ENCODE data around the gene HNRNPLL.

HNRNPLL gene

GRCh38 chr2:38533757-38534545 lies 68.8 kb downstream of the HNRNPLL start:
- DNase-seq (ENCODE audit: low read depth in 1 of 2, low spot score in 1 of 2), result no peak

DNA sequence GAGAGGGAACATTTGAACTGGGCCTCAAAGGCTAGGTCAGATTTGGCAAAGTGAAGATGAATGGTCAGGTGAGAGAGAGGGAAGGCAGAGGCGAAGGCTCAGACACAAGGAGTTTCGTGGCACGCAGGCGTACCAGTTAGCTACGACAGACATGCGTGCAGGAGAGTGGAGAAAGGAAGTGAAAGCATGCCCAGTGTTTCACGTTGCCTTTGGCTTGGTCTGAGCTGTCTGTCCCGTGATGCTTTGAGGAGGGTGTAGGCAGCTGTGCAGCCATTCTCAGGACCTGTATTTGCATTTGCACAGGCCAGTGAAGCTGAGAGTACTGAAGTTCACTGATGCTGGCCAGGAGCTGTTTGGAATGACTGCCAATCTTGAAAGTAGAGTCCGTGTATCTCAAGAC lies 69.5 kb downstream of the HNRNPLL start:
- no peak for DNase-seq (ENCODE audit: low read depth in 1 of 2, low spot score in 1 of 2)

GRCh38 chr2:38532366-38532765 lies 70.4 kb downstream of the HNRNPLL start:
- no peak for DNase-seq (ENCODE audit: low read depth in 1 of 2, low spot score in 1 of 2)

DNA sequence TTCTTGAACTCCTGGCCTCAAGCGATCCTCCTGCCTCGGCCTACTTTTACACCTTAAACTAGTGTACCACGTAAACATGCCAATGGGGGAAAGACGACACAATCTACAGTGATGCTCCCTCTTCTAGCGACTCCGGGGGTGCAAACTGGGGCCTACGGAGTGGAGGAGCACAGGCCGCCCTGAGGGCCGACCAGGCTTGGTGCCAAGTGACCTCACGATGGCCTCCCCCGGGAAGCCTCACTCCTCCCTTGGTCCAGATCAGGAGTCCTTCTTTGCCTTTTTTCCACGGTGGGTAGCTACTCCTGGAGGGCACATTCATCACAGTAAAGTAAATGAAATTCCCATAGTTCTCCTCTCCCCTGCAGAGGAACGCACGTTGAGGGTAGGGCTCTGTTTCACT lies 73.5 kb downstream of the HNRNPLL start:
- DNase-seq (ENCODE audit: low read depth in 1 of 2, low spot score in 1 of 2), result no peak

GRCh38 chr2:38528534-38528933 lies 74.2 kb downstream of the HNRNPLL start:
- DNase-seq (ENCODE audit: low read depth in 1 of 2, low spot score in 1 of 2), result no peak

GRCh38 chr2:38528008-38528442 lies 74.7 kb downstream of the HNRNPLL start:
- DNase-seq (ENCODE audit: low read depth in 1 of 2, low spot score in 1 of 2), result peak in 1 of 2 donors; percentile 29

GRCh38 chr2:38527338-38528007 lies 75.3 kb downstream of the HNRNPLL start:
- DNase-seq (ENCODE audit: low read depth in 1 of 2, low spot score in 1 of 2), result no peak

GRCh38 chr2:38526195-38526594 lies 76.5 kb downstream of the HNRNPLL start:
- no peak for DNase-seq (ENCODE audit: low read depth in 1 of 2, low spot score in 1 of 2)

GRCh38 chr2:38524580-38524979 lies 78.1 kb downstream of the HNRNPLL start:
- no peak for DNase-seq (ENCODE audit: low read depth in 1 of 2, low spot score in 1 of 2)

GRCh38 chr2:38523728-38524437 lies 78.8 kb downstream of the HNRNPLL start:
- DNase-seq (ENCODE audit: low read depth in 1 of 2, low spot score in 1 of 2), result no peak

- DNase-seq (ENCODE audit: low read depth in 1 of 2, low spot score in 1 of 2), result no peak
Observed at GRCh38 chr2:38522754-38523349, 79.9 kb downstream of the HNRNPLL start.

- DNase-seq (ENCODE audit: low read depth in 1 of 2, low spot score in 1 of 2), result no peak
Observed at GRCh38 chr2:38521835-38522234, 80.9 kb downstream of the HNRNPLL start.

DNA sequence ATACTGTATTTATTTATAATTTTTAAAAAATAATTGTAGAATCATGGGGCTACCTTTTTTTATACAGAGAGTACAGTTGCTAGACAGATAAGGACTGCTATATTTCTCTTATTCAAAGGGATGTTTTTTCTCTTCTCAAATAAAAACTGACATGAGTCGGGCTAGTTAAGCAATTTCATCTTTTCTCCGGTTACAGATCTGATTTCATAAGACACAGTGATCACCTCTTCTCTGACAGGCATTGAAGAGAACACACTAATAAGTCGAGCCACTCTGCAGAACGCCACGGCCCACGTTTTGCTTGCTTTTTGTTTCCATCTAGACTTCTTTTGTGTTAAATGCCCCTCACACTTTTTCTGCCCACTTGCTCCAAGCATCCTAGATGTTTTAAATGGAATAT lies 85.4 kb downstream of the HNRNPLL start:
- no peak for DNase-seq (ENCODE audit: low read depth in 1 of 2, low spot score in 1 of 2)

DNA sequence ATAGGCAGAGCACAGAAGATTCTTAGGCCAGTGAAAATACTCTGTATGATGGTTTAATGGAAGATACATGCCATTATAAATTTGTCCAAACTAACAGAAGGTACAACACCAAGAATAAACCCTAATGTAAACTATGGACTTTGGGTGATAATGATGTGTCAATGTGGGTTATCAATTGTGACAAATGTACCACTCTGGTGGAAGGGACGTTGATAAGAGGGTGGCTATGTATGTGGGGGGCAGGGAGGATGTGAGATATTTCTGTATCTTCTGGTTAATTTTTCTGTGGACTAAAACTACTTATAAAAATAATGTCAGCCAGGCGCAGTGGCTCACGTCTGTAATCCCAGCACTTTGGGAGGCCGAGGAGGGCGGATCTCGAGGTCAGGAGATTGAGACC lies 86.2 kb downstream of the HNRNPLL start:
- DNase-seq (ENCODE audit: low read depth in 1 of 2, low spot score in 1 of 2), result no peak

GRCh38 chr2:38516122-38516521 lies 86.6 kb downstream of the HNRNPLL start:
- DNase-seq (ENCODE audit: low read depth in 1 of 2, low spot score in 1 of 2), result no peak

- DNase-seq (ENCODE audit: low read depth in 1 of 2, low spot score in 1 of 2), result no peak
Observed at GRCh38 chr2:38515155-38516074, 87.3 kb downstream of the HNRNPLL start.

- DNase-seq (ENCODE audit: low read depth in 1 of 2, low spot score in 1 of 2), result no peak
Observed at GRCh38 chr2:38514603-38515154, 88.0 kb downstream of the HNRNPLL start.

- DNase-seq (ENCODE audit: low read depth in 1 of 2, low spot score in 1 of 2), result no peak
Observed at GRCh38 chr2:38512211-38512610, 90.5 kb downstream of the HNRNPLL start.
